Neural cell (in vitro differentiated cells): ENCODE measurements around the gene MT1HL1.

Source experiments
- CTCF ChIP-seq: fragments of 450-650 bp; IDR thresholded peaks from 2 replicates; pipeline ENCODE4 v1.5.1; 2014; ENCODE audit warnings: antibody characterized with exemption, mild to moderate bottlenecking, moderate library complexity; ENCODE audit not compliant: poor library complexity, severe bottlenecking
- EP300 ChIP-seq: fragments of 450-650 bp; conservative IDR thresholded peaks from 2 replicates; pipeline ENCODE4 v1.6.1; 2014; ENCODE audit warnings: antibody characterized with exemption, mild to moderate bottlenecking, moderate library complexity; ENCODE audit not compliant: poor library complexity, severe bottlenecking
- EZH2 ChIP-seq: fragments of 200-600, 300-800 bp; shearing (Covaris generic), sonication (generic); IDR thresholded peaks from 2 replicates; pipeline ENCODE4 v1.6.1; 2014; ENCODE audit warnings: antibody characterized with exemption, low read length, borderline replicate concordance, mild to moderate bottlenecking; ENCODE audit not compliant: insufficient read depth, poor library complexity, severe bottlenecking
- MXI1 ChIP-seq: fragments of 450-650 bp; conservative IDR thresholded peaks from 2 replicates; pipeline ENCODE4 v1.6.1; 2014; ENCODE audit warnings: antibody characterized with exemption, mild to moderate bottlenecking; ENCODE audit not compliant: poor library complexity, severe bottlenecking
- POLR2AphosphoS5 ChIP-seq: IDR thresholded peaks from 2 replicates; pipeline ENCODE4 v1.6.1; 2012
- RAD21 ChIP-seq: fragments of 450-650 bp; conservative IDR thresholded peaks from 2 replicates; pipeline ENCODE4 v1.6.1; 2014; ENCODE audit warnings: antibody characterized with exemption, mild to moderate bottlenecking, moderate library complexity
- REST ChIP-seq: IDR thresholded peaks from 2 replicates; pipeline ENCODE4 v1.6.1; 2012; ENCODE audit warnings: borderline replicate concordance
- SMC3 ChIP-seq: fragments of 450-650 bp; conservative IDR thresholded peaks from 2 replicates; pipeline ENCODE4 v1.6.1; 2014; ENCODE audit warnings: antibody characterized with exemption, mild to moderate bottlenecking, moderate library complexity; ENCODE audit not compliant: poor library complexity
- TAF1 ChIP-seq: IDR thresholded peaks from 2 replicates; pipeline ENCODE4 v1.6.1; 2012; ENCODE audit warnings: low read depth

DNA sequence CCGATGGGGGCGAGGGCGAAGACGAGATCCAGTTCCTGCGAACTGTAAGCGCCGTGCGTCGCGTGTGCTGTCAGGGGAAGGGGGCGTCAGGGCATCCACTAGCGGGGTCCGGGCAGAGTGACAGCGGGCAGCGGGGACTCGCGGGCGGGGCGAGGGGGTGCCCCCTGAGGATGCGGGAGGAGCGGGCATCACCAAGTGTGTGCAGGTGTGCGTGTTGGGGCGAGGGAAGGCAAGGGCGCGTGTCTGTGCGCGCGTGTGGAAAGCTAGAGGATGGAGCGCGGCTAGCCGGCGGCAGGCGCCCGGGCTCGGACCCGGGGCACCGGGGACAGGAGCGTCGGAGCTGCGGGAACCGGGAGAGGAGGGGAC is 38.3 kb upstream of the MT1HL1 start:
- TF ChIP-seq CTCF (peak; percentile 10), POLR2AphosphoS5 (peak; percentile 6), RAD21 (peak; percentile 12), EZH2 (no peak), MXI1 (no peak), REST (peak; percentile 32), EP300 (peak; percentile 19), TAF1 (no peak), SMC3 (no peak)
